IMR-90 (cell line): ENCODE results near the gene PM20D1. TPM values are rescaled to one million over a fixed set of nuclear protein-coding genes. Genes with fewer than 3 reads are reported as not detected.
A peak's percentile ranks its signal among the peaks of the same experiment; 100 is the strongest.

Experiments used
- ATAC-seq: fragments of 200-7000 bp; cut with Tn5 transposase; 2 replicates; pipeline ENCODE4 v1.9.1; 2020; ENCODE audit warnings: low read depth, mild to moderate bottlenecking, moderate library complexity
- BruUV-seq: library from RNA; stranded (reverse); fragments of 400-500 nt; replicated peaks from 2 replicates; lab custom pipeline; 2021; lab: Mats Ljungman, UMichigan
- CTCF ChIA-PET: fragments of 300-600 bp; formaldehyde crosslinking; extraction: SDS; loops from one replicate; lab custom pipeline; 2021; ENCODE audit warnings: antibody characterized with exemption; lab: Yijun Ruan, JAX
- POLR2A ChIA-PET: fragments of 300-600 bp; sonication (Branson Sonifier 250); formaldehyde crosslinking; loops from one replicate; lab custom pipeline; 2022; ENCODE audit warnings: antibody characterized with exemption; ENCODE audit not compliant: unreplicated experiment; lab: Charles Lee
- DNase-seq: peaks from one replicate; pipeline ENCODE4 v3.0.0; 2013
- H2AFZ ChIP-seq: replicated peaks from 2 replicates; pipeline ENCODE3; 2013; ENCODE audit warnings: low read length, mild to moderate bottlenecking; ENCODE audit not compliant: poor library complexity
- H2AK5ac ChIP-seq: 2 replicates; pipeline ENCODE4 v1.6.1; 2013; ENCODE audit warnings: low read depth, low read length, inconsistent platforms
- H2AK9ac ChIP-seq: replicated peaks from 2 replicates; pipeline ENCODE3; 2013; ENCODE audit warnings: mild to moderate bottlenecking, low read depth, low read length, moderate library complexity; ENCODE audit not compliant: poor library complexity
- H2BK120ac ChIP-seq: 2 replicates; pipeline ENCODE4 v1.6.1; 2013; ENCODE audit warnings: low read depth, low read length, inconsistent platforms
- H2BK15ac ChIP-seq: 3 replicates; pipeline ENCODE4 v1.6.1; 2013; ENCODE audit warnings: low read depth, low read length, inconsistent platforms
- H2BK20ac ChIP-seq: 2 replicates; pipeline ENCODE4 v1.6.1; 2013; ENCODE audit warnings: low read depth, mild to moderate bottlenecking, inconsistent platforms, low read length, moderate library complexity
- H2BK5ac ChIP-seq: 2 replicates; pipeline ENCODE4 v1.6.1; 2013; ENCODE audit warnings: mild to moderate bottlenecking, low read depth, low read length, inconsistent platforms; ENCODE audit not compliant: poor library complexity, severe bottlenecking
- H3K14ac ChIP-seq: replicated peaks from 2 replicates; pipeline ENCODE4 v1.6.1; 2013; ENCODE audit warnings: low read depth, low read length, inconsistent platforms
- H3K18ac ChIP-seq: 2 replicates; pipeline ENCODE4 v1.6.1; 2013; ENCODE audit warnings: low read depth, low read length, control low read depth
- H3K23ac ChIP-seq: 2 replicates; pipeline ENCODE4 v1.6.1; 2013; ENCODE audit warnings: low read depth, low read length, inconsistent platforms
- H3K27ac ChIP-seq: 2 replicates; pipeline ENCODE4 v1.5.1; 2013; ENCODE audit warnings: mild to moderate bottlenecking, control low read depth, low read length; ENCODE audit not compliant: insufficient read depth
- H3K27me3 ChIP-seq: 2 replicates; pipeline ENCODE4 v1.6.1; 2013; ENCODE audit warnings: low read length; ENCODE audit not compliant: control insufficient read depth, insufficient read depth
- H3K36me3 ChIP-seq: 2 replicates; pipeline ENCODE4 v1.6.1; 2013; ENCODE audit warnings: low read length, mixed read lengths; ENCODE audit not compliant: control insufficient read depth, insufficient read depth
- H3K4ac ChIP-seq: 2 replicates; pipeline ENCODE4 v1.6.1; 2013; ENCODE audit warnings: low read depth, low read length, inconsistent platforms
- H3K4me1 ChIP-seq: 2 replicates; pipeline ENCODE4 v1.6.1; 2013; ENCODE audit warnings: low read length, mixed read lengths; ENCODE audit not compliant: control insufficient read depth, insufficient read depth
- H3K4me2 ChIP-seq: 2 replicates; pipeline ENCODE4 v1.6.1; 2013; ENCODE audit warnings: low read depth, mild to moderate bottlenecking, control low read depth, low read length, moderate library complexity
- H3K4me3 ChIP-seq: 2 replicates; pipeline ENCODE4 v1.5.1; 2013; ENCODE audit warnings: low read depth, mild to moderate bottlenecking, control low read depth, low read length, moderate library complexity; ENCODE audit not compliant: insufficient read depth
- H3K56ac ChIP-seq: 2 replicates; pipeline ENCODE4 v1.6.1; 2013; ENCODE audit warnings: low read length, inconsistent platforms; ENCODE audit not compliant: insufficient read depth; ENCODE audit errors: extremely low read depth
- H3K79me1 ChIP-seq, 2 experiments: 2 replicates each; pipeline ENCODE4 v1.6.1; 2013; ENCODE audit warnings: low read length in 2 of 2, inconsistent platforms in 1 of 2, low read depth in 1 of 2
- H3K9ac ChIP-seq: 2 replicates; pipeline ENCODE4 v1.6.1; 2013; ENCODE audit warnings: low read depth, low read length, control low read depth
- H3K9me1 ChIP-seq: 2 replicates; pipeline ENCODE4 v1.6.1; 2013; ENCODE audit warnings: low read length, inconsistent platforms; ENCODE audit not compliant: insufficient read depth
- H3K9me3 ChIP-seq: 2 replicates; pipeline ENCODE4 v1.6.1; 2013; ENCODE audit warnings: low read length; ENCODE audit not compliant: control insufficient read depth, insufficient read depth
- H4K20me1 ChIP-seq: 2 replicates; pipeline ENCODE4 v1.6.1; 2013; ENCODE audit warnings: low read length, inconsistent platforms; ENCODE audit not compliant: insufficient read depth
- H4K5ac ChIP-seq: 2 replicates; pipeline ENCODE4 v1.6.1; 2013; ENCODE audit warnings: mild to moderate bottlenecking, low read depth, low read length, control low read depth
- H4K8ac ChIP-seq, 2 experiments: 2 replicates each; pipeline ENCODE4 v1.6.1; 2013; ENCODE audit warnings: low read depth in 2 of 2, low read length in 2 of 2, control low read depth in 1 of 2, inconsistent platforms in 1 of 2
- H4K91ac ChIP-seq: 2 replicates; pipeline ENCODE4 v1.6.1; 2013; ENCODE audit warnings: low read depth, low read length, inconsistent platforms; ENCODE audit not compliant: insufficient read depth
- CEBPB ChIP-seq: IDR thresholded peaks from 2 replicates; pipeline ENCODE4 v1.6.1; 2012; ENCODE audit warnings: low read depth, low read length, improper control_type of control experiment
- CHD1 ChIP-seq: IDR thresholded peaks from 2 replicates; pipeline ENCODE4 v1.6.1; 2012; ENCODE audit warnings: low read depth, low read length, improper control_type of control experiment
- CTCF ChIP-seq: conservative IDR thresholded peaks from 2 replicates; pipeline ENCODE4 v1.5.1; 2012; ENCODE audit warnings: mild to moderate bottlenecking, low read depth, low read length, improper control_type of control experiment
- POLR2A ChIP-seq: IDR thresholded peaks from 2 replicates; pipeline ENCODE4 v1.6.1; 2012; ENCODE audit warnings: mild to moderate bottlenecking, low read depth, low read length
- RAD21 ChIP-seq: IDR thresholded peaks from 2 replicates; pipeline ENCODE4 v1.6.1; 2012; ENCODE audit warnings: low read length, improper control_type of control experiment
- RCOR1 ChIP-seq: IDR thresholded peaks from 2 replicates; pipeline ENCODE4 v1.6.1; 2012; ENCODE audit warnings: mild to moderate bottlenecking, low read length, improper control_type of control experiment; ENCODE audit not compliant: insufficient replicate concordance
- USF2 ChIP-seq: fragments of 150-350 bp; IDR thresholded peaks from 2 replicates; pipeline ENCODE4 v1.6.1; 2017; ENCODE audit warnings: mild to moderate bottlenecking, antibody characterized with exemption, low read length, low read depth
- WGBS, 2 experiments: methylation state at CpG; one replicate each; pipeline versions ENCODE4 v1.1.5 to v1.1.7; 2013; ENCODE audit warnings: missing lambda C conversion rate in 2 of 2; ENCODE audit not compliant: insufficient read length in 1 of 2; ENCODE audit errors: extremely low coverage in 2 of 2; 5-methylcytosine and 5-hydroxymethylcytosine counted together
- dilution Hi-C: fragments of 300-500 bp; cut with HindIII; formaldehyde crosslinking; loops from one replicate; pipeline ENCODE4 v1.14.3; 2018; ENCODE audit warnings: low sequenced_read_pairs; ENCODE audit not compliant: unreplicated experiment
- in situ Hi-C: fragments of 300-500 bp; cut with MboI; formaldehyde crosslinking; loops from 3 replicates; pipeline ENCODE4 v1.14.3; 2019; ENCODE audit warnings: low sequenced_read_pairs, inconsistent platforms, mixed read lengths
- intact Hi-C: fragments of 100-400 bp; cut with micrococcal nuclease; formaldehyde crosslinking; loops from 2 replicates; pipeline ENCODE4 v1.10.0; 2022
- polyA plus RNA-seq, 3 experiments: library from polyadenylated mRNA; depleted of rRNA; stranded (reverse); fragments of >200 nt; gene quantifications; 2 replicates each; pipeline ENCODE4 v1.2.3, GENCODE V29; 2012; ENCODE audit warnings: low replicate concordance in 1 of 3
- total RNA-seq: library from RNA; depleted of rRNA; stranded (reverse); fragments of >200 nt; gene quantifications from 2 replicates; pipeline ENCODE4 v1.2.3, GENCODE V29; 2012

Gene PM20D1
- total and polyA plus RNA-seq, 2 of the 4 experiments (the other 2 are of a cell fraction) = not detected

- H3K36me3 ChIP-seq = peaks cover 17% of the 10 kb centered on the region
- H3K4me2 ChIP-seq = peak overlapping the region; percentile 92
- peak; percentile 40 for ATAC-seq
- dilution Hi-C loops = no loop called here
- no peak overlapping the region for H2BK120ac ChIP-seq
- no TSS peak for BruUV-seq
- H3K9me1 ChIP-seq = peaks cover 12% of the 10 kb centered on the region; the same call in 1 of the 2 replicates
- H3K4me3 ChIP-seq = peak overlapping the region; percentile 63
- H2AK9ac ChIP-seq = peak overlapping the region; percentile 91
- peak overlapping the region; percentile 19; the same call in 1 of the 2 replicates for H3K56ac ChIP-seq
- H4K20me1 ChIP-seq = no peaks in the 10 kb centered on the region
- in situ Hi-C loops = no loop called here
- ChIA-PET CTCF (interaction anchor here (1.4 kb wide), 1 partner anchor 13 kb away, joined by 6 read pairs; no protein-coding TSS in a partner anchor), POLR2A (interaction anchor here (0.6 to 0.7 kb wide), 2 partner anchors 20 to 82 kb away, joined by 3 read pairs; no protein-coding TSS in a partner anchor)
- H3K79me1 ChIP-seq = peaks cover 19 to 43% of the 10 kb centered on the region in 2 experiments
- H3K27me3 ChIP-seq = no peaks in the 10 kb centered on the region
- no peak overlapping the region for H2BK15ac ChIP-seq
- peak; percentile 13 for DNase-seq
- no peaks in the 10 kb centered on the region for H3K9me3 ChIP-seq
- H4K5ac ChIP-seq = no peak overlapping the region
- H2AK5ac ChIP-seq = 0 out of 2 replicates have a peak overlapping the region, but pooled peaks have one; percentile 13
- peak overlapping the region; percentile 75 for H3K9ac ChIP-seq
- H4K91ac ChIP-seq = no peak overlapping the region
- peak overlapping the region; percentile 94 for H2AFZ ChIP-seq
- peak overlapping the region; percentile 57 for H3K27ac ChIP-seq
- H3K4ac ChIP-seq = peak overlapping the region; percentile 66; the same call in 1 of the 2 replicates
- TF ChIP-seq RCOR1 (no peak), CTCF (no peak), RAD21 (no peak), USF2 (no peak), POLR2A (no peak), CHD1 (no peak), CEBPB (no peak)
- H3K18ac ChIP-seq = no peak overlapping the region; the same call in 1 of the 2 replicates
- intact Hi-C loops = loop anchor here (2.0 to 5.0 kb wide), 3 partner anchors 64 to 94 kb away; no protein-coding TSS in a partner anchor
- no peak overlapping the region for H2BK20ac ChIP-seq
- peaks cover 6% of the 10 kb centered on the region; the same call in 1 of the 2 replicates for H3K4me1 ChIP-seq
- WGBS, 2 experiments = no CpG with 5 or more reads among the region's 16 CpGs
- peak overlapping the region; percentile 60 for H2BK5ac ChIP-seq
- H3K23ac ChIP-seq = peak overlapping the region; percentile 89
- H3K14ac ChIP-seq = peak overlapping the region; percentile 43; the same call in 1 of the 2 replicates
- H4K8ac ChIP-seq = peak overlapping the region in 1 of 2 experiments; percentile 35; a peak in 1 of 4 replicates
Observed at GRCh38 chr1:205812271-205812877, 37.6 kb downstream of the PM20D1 start.
